Esophagus muscularis mucosa (tissue), 3 donors: ENCODE results near the gene DENND1C.

ENCODE experiments used
- CTCF ChIP-seq, 3 experiments: fragments of 200-600 bp in 2 of 3; fragments of 450-650 bp in 1 of 3; sonication (generic) in 2 of 3; IDR thresholded peaks; one replicate each; pipeline ENCODE4 v1.5.1; 2017 to 2019; ENCODE audit warnings: antibody characterized with exemption in 3 of 3, mild to moderate bottlenecking in 2 of 3, moderate library complexity in 1 of 3
- POLR2A ChIP-seq: fragments of 450-650 bp; IDR thresholded peaks from one replicate; pipeline ENCODE4 v1.6.1; 2017; ENCODE audit warnings: antibody characterized with exemption, moderate library complexity, mild to moderate bottlenecking, low read depth

GRCh38 chr19:6476155-6476895 is 5.3 kb downstream of the DENND1C start:
- no peak for TF ChIP-seq CTCF (IDR thresholded peaks at IDR 0.05)
- TF ChIP-seq POLR2A: no peak
